Thymus (tissue), 11 donors: Measurements from ENCODE around the gene TARS2. TPM values are rescaled to one million over a fixed set of nuclear protein-coding genes. Genes with fewer than 3 reads are reported as not detected.

Experiments used
- DNase-seq, 9 donors: peaks; one replicate each; pipeline ENCODE4 v3.0.0-alpha.2; 2013; ENCODE audit warnings: low spot score in 9 of 9, low read depth in 6 of 9, missing footprints in 1 of 9
- H3K27ac ChIP-seq, 2 donors: one replicate each; pipeline ENCODE4 v1.5.1; 2013; ENCODE audit warnings: control low read depth in 1 of 2, low read depth in 1 of 2, low read length in 1 of 2, mild to moderate bottlenecking in 1 of 2, moderate library complexity in 1 of 2
- H3K27me3 ChIP-seq, 2 donors: one replicate each; pipeline ENCODE4 v1.5.1; 2013; ENCODE audit warnings: low read length in 1 of 2; ENCODE audit not compliant: control insufficient read depth in 2 of 2, insufficient read depth in 1 of 2
- H3K36me3 ChIP-seq, 2 donors: one replicate each; pipeline ENCODE4 v1.5.1; 2013; ENCODE audit warnings: low read length in 1 of 2, mild to moderate bottlenecking in 1 of 2, moderate library complexity in 1 of 2; ENCODE audit not compliant: control insufficient read depth in 2 of 2, insufficient read depth in 2 of 2
- H3K4me1 ChIP-seq, 2 donors: one replicate each; pipeline ENCODE4 v1.5.1; 2013; ENCODE audit warnings: low read length in 2 of 2; ENCODE audit not compliant: control insufficient read depth in 2 of 2, insufficient read depth in 2 of 2
- H3K4me3 ChIP-seq, 2 donors: one replicate each; pipeline ENCODE4 v1.5.1; 2013; ENCODE audit warnings: low read length in 2 of 2, control low read depth in 1 of 2, mild to moderate bottlenecking in 1 of 2
- H3K9me3 ChIP-seq, 2 donors: one replicate each; pipeline ENCODE4 v1.5.1; 2013; ENCODE audit warnings: low read length in 1 of 2, mild to moderate bottlenecking in 1 of 2; ENCODE audit not compliant: control insufficient read depth in 2 of 2, insufficient read depth in 1 of 2
- WGBS: extraction: QIAGEN DNeasy Blood & Tissue Kit; methylation state at CpG from one replicate; pipeline ENCODE4 v1.1.7; 2013; 5-methylcytosine and 5-hydroxymethylcytosine counted together
- polyA plus RNA-seq: library from polyadenylated mRNA; stranded (reverse); fragments of 200-250 nt; gene quantifications from one replicate; pipeline ENCODE4 v1.2.3, GENCODE V29; 2013
- total RNA-seq: library from RNA; stranded (reverse); fragments of 120-200 nt; gene quantifications from one replicate; pipeline ENCODE4 v1.2.4, GENCODE V29; 2013
- donor health status: healthy.

Gene TARS2
- total and polyA plus RNA-seq, 2 donors: 12.6 to 17.5 TPM

DNA sequence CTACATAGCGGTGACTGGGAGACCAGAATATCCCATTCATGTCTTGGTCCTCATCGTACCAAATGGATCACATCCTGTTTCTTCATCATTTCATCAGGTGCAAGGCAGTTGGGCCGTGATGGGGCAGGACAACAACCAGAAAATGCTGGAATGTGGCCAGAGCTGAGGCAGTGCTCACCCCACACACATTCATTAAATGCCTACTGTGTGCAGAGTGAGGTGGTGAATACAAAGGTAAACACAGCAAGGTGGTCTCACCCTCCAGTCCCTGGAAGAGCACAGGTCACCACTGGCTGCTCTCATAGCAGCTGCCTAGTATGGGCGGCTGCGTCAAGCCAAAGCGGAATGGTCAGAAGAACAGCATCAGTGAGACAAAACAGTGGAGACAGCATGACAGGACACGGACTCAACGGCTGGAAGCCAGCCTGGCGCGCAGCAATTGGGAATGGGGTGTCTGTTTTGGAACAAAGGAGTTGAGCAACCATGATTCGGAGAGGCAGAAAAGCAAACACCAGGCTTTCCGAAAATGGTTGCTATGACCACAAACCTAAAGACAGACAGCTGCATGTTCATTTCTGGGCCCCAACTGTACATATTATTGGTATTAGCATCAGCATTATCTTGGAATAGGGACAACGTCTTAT is 56.4 kb downstream of the TARS2 start:
- Histone ChIP-seq H3K36me3 (no peaks in the 10 kb centered on the region), H3K9me3 (no peaks in the 10 kb centered on the region), H3K27ac (no peak overlapping the region), H3K4me3 (no peak overlapping the region), H3K27me3 (peaks cover 4 to 35% of the 10 kb centered on the region in 2 donors), H3K4me1 (peaks cover 2 to 4% of the 10 kb centered on the region in 2 donors)
- DNase-seq: no peak
- WGBS: 96% methylated on average over 13 of the region's 13 CpGs

- Histone ChIP-seq H3K4me3 (no peak overlapping the region), H3K9me3 (no peaks in the 10 kb centered on the region), H3K27ac (no peak overlapping the region), H3K4me1 (peaks cover 5 to 7% of the 10 kb centered on the region in 2 donors), H3K27me3 (peaks cover 8 to 40% of the 10 kb centered on the region in 2 donors), H3K36me3 (no peaks in the 10 kb centered on the region)
- no peak for DNase-seq
- 95% methylated on average over 3 of the region's 3 CpGs for WGBS
Observed at GRCh38 chr1:150544204-150544603, 57.0 kb downstream of the TARS2 start.

DNA sequence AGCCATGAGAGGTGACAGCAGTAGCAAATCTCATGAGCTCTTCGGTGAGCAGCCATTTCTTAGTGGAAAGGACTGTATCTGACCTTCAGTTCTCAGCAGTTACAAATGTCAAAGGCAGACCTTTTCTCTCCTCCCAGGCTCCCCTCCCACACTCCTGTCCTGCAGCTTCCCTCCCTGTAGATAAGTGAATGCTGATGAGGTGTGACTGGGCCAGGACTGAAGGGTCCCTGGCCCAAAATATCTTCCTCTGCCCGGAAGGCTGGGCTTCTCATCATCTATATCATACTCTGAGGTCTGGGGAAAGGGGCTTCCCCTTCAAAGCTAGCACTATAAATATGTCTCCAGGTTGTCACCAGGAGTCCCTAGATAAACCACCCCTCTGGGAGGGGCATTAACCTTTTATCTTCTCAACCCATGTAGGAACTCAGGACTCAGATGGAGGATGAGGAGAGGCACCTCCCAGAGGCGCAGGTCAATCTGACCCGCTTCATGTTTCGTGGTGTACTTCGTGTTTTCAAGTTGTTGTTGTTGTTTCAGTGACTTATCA is 58.3 kb downstream of the TARS2 start:
- H3K4me3 ChIP-seq: no peak overlapping the region
- H3K36me3 ChIP-seq: no peaks in the 10 kb centered on the region
- peaks cover 9 to 11% of the 10 kb centered on the region in 2 donors for H3K4me1 ChIP-seq
- no peaks in the 10 kb centered on the region for H3K9me3 ChIP-seq
- WGBS: 94% methylated on average over 6 of the region's 6 CpGs
- no peak for DNase-seq
- H3K27ac ChIP-seq: no peak overlapping the region
- H3K27me3 ChIP-seq: peaks cover 20 to 53% of the 10 kb centered on the region in 2 donors

DNA sequence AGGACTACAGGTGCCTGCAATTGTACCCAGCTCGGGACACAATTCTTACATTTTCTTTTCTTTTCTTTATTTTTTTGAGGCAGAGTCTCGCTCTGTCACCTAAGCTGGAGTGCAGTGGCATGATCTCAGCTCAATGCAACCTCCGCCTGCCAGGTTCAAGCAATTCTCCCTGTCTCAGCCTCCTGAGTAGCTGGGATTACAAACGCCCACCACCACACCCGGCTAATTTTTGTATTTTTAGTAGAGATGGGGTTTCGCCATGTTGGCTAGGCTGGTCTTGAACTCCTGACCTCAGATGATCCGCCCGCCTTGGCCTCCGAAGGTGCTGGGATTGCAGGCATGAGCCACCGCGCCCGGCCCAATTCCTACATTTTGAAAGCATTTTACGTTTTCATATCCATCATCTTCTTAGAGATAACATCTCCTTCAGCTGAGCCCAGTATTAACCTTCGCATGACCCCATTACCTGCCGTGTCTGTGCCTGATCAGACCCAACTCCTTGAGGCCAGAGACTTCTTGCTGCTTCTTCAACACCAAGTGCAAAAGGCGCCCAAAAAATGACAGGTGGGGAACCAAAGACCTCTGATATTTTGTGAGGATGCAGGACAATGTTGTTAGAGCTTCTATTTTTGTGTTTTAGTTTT is 59.2 kb downstream of the TARS2 start:
- Histone ChIP-seq H3K9me3 (no peaks in the 10 kb centered on the region), H3K27ac (no peak overlapping the region), H3K36me3 (no peaks in the 10 kb centered on the region), H3K4me1 (peaks cover 9 to 20% of the 10 kb centered on the region in 2 donors), H3K27me3 (peaks cover 25 to 62% of the 10 kb centered on the region in 2 donors), H3K4me3 (no peak overlapping the region)
- WGBS: 94% methylated on average over 16 of the region's 16 CpGs
- no peak for DNase-seq

DNA sequence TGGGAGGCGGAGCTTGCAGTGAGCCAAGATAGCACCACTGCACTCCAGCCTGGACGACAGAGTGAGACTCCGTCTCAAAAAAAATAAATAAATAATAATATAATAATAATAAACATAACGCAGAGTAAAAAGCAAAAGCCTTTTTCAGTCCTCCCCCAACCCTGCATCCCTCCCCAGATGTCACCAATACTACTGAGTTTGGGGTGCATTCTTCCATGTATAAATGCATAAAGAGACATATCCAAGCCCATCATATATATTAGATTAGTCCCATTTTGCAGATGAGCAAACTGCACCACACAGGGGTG is 61.1 kb downstream of the TARS2 start:
- WGBS: 69% methylated on average over 4 of the region's 4 CpGs
- H3K4me1 ChIP-seq: peaks cover 16 to 31% of the 10 kb centered on the region in 2 donors
- H3K4me3 ChIP-seq: peak overlapping the region; percentile 16 to 55
- H3K27me3 ChIP-seq: peaks cover 25 to 80% of the 10 kb centered on the region in 2 donors
- DNase-seq: no peak
- no peaks in the 10 kb centered on the region for H3K36me3 ChIP-seq
- H3K27ac ChIP-seq: no peak overlapping the region
- no peaks in the 10 kb centered on the region for H3K9me3 ChIP-seq

DNA sequence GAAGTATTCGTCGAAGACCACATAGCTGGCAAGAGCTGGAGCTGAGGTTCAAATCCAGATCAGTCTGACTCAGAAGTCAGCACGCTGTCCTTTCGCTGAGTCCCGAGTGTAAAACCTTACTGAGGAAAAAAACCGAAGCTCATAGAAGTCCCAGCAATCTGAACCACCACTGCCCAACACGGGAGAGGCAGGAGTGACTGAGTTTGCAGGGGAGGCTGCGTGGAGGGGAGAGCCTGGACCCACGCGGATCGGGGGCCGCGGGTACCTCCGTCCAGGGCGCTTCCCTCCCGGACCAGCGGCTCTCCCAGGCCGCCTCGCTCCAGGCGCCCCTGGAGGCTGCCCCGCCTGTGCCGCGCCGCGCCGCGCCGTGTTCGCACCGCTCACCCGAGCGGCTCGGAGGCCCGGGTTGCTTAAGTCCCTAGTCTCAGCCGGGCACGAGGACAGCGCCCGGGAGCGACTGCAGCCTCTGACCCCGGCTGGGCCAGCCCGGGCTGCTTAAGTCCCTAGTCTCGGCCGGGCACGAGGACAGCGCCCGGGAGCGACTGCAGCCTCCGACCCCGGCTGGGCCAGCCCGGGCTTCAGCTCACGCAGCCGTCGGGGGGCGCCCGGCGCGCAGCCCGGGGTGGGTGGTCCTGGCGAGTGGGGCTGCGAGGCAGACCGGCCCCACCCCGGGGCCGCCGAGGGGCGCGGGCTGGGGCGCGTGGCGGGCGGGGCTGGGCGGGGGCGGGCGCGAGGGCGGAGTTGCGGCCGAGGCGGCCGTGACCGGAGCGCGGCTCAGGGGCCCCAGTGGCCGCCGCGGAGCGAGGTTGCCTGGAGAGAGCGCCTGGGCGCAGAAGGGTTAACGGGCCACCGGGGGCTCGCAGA is 61.6 kb downstream of the TARS2 start, which contains the start of gene ADAMTSL4:
Gene ADAMTSL4 (plus strand): TSS at position 777 of the 864 bp plus-strand sequence. CDS start 2,881 bp downstream, outside the sequence.
- H3K36me3 ChIP-seq: no peaks in the 10 kb centered on the region
- under 1% methylated on average over 91 of the region's 91 CpGs for WGBS
- H3K4me1 ChIP-seq: peaks cover 16 to 31% of the 10 kb centered on the region in 2 donors
- DNase-seq: peak in 1 of 9 donors; percentile 47
- peak within 1 kb of the TSS; percentile 16 to 55 for H3K4me3 ChIP-seq
- peaks cover 25 to 76% of the 10 kb centered on the region in 2 donors for H3K27me3 ChIP-seq
- peak within 1 kb of the TSS in 1 of 2 donors; percentile 42 for H3K27ac ChIP-seq
- H3K9me3 ChIP-seq: no peaks in the 10 kb centered on the region

GRCh38 chr1:150549496-150550221 is 62.4 kb downstream of the TARS2 start:
- no peak for DNase-seq
- Histone ChIP-seq H3K9me3 (no peaks in the 10 kb centered on the region), H3K36me3 (no peaks in the 10 kb centered on the region), H3K27ac (peak overlapping the region in 1 of 2 donors; percentile 42), H3K4me1 (peaks cover 16 to 31% of the 10 kb centered on the region in 2 donors), H3K27me3 (peaks cover 25 to 76% of the 10 kb centered on the region in 2 donors), H3K4me3 (peak overlapping the region in 1 of 2 donors; percentile 55)
- WGBS: 40% methylated on average over 43 of the region's 43 CpGs

GRCh38 chr1:150550222-150551050 is 63.2 kb downstream of the TARS2 start:
- Histone ChIP-seq H3K27me3 (peaks cover 25 to 74% of the 10 kb centered on the region in 2 donors), H3K4me3 (no peak overlapping the region), H3K4me1 (peaks cover 16 to 31% of the 10 kb centered on the region in 2 donors), H3K27ac (peak overlapping the region in 1 of 2 donors; percentile 26), H3K36me3 (no peaks in the 10 kb centered on the region), H3K9me3 (no peaks in the 10 kb centered on the region)
- no peak for DNase-seq
- 93% methylated on average over 22 of the region's 22 CpGs for WGBS
